NCI-H146 (cell line): ENCODE measurements around the gene CDH15.

Experiments used
- DNase-seq: peaks from one replicate; lab custom pipeline; 2025; lab: John Stamatoyannopoulos, UW

Gene CDH15, protein sequence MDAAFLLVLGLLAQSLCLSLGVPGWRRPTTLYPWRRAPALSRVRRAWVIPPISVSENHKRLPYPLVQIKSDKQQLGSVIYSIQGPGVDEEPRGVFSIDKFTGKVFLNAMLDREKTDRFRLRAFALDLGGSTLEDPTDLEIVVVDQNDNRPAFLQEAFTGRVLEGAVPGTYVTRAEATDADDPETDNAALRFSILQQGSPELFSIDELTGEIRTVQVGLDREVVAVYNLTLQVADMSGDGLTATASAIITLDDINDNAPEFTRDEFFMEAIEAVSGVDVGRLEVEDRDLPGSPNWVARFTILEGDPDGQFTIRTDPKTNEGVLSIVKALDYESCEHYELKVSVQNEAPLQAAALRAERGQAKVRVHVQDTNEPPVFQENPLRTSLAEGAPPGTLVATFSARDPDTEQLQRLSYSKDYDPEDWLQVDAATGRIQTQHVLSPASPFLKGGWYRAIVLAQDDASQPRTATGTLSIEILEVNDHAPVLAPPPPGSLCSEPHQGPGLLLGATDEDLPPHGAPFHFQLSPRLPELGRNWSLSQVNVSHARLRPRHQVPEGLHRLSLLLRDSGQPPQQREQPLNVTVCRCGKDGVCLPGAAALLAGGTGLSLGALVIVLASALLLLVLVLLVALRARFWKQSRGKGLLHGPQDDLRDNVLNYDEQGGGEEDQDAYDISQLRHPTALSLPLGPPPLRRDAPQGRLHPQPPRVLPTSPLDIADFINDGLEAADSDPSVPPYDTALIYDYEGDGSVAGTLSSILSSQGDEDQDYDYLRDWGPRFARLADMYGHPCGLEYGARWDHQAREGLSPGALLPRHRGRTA

DNA sequence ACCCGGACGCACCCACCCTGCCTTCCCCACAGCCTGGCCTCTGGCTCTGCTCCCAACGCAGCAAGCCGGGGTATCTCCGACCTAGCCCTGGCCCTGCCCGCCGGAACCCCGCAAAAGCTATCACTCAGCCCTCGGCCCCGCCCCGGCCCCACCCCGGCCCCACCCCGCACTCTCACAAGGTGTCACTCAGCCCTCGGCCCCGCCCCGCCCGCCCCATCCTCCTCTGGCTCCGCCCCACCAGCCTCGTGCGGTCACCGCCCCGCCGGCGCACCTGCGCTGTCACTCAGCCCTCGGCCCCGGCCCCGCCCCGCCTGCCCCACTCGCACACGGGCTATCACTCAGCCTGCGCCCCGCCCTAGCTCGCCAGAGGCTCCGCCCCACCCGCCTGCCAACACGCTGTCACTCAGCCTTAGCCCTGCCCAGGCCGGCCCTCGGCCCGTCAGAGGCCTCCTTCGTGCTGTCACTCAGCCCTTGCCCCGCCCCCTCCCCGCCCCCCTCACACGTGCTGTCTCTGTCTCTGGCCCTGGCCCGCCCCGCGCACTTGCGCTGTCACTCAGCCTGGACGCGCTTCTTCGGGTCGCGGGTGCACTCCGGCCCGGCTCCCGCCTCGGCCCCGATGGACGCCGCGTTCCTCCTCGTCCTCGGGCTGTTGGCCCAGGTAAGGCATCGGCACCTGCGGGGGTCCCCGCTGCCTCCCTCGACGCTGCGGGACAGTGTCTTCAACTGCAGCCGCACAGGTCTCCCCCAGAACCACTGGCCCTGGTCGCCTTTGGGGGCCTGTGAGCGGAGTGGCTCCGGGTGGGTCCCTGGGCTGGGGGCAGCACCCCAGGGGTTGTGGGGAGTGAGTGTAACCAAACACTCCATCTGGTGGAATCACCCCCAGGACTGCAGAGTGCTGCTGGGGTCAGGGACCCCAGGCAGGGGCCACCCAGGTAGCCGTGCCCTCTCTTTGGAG lies at the start of gene CDH15:
TSS of gene CDH15 (plus strand) at position 533 of the 955 bp plus-strand sequence. CDS start at position 617, 84 bp downstream.
- DNase-seq: peak; percentile 91

- peak; percentile 75 for DNase-seq
Measured at GRCh38 chr16:89122322-89122851, 49.2 kb upstream of the CDH15 start.

DNA sequence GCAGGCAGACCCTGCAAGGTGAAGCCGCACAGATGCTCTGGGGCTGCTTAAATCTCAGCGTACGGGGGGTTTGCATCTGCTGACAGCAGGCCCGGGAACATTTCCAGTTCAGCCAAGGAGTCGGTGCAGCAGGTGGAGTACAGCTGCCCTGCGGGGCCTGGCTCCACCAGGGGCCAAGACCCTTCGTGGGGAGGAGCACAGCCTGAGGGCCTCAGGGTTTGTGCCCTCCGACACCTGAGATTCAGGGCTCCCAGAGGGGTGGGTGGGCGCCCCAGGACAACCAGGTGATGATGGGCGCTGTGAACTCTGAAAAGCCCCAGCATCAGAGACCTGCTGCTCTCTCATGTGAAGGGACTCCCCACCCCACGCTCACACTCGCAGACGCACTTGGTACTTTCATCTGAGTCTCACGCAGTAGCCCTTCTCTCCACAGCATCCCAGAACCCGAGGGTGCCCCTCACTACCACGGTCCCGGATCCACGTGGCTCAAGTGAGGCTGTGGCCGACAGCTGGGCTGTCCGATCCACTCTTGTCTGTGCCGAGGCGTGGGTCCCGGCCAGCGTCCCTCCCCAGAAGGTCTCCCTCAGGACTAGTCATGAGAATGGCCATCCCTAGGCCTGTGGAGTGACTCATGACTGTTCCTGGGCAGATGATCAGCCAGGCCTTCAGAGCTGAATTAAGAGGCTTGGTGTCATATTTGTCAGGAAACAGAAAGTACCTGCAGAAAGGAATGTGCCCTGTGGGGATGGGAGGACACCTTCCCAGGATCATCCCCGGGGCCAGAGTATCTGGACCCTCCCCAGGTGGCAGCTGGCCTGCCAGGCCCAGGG lies 48.3 kb upstream of the CDH15 start:
- no peak for DNase-seq

DNA sequence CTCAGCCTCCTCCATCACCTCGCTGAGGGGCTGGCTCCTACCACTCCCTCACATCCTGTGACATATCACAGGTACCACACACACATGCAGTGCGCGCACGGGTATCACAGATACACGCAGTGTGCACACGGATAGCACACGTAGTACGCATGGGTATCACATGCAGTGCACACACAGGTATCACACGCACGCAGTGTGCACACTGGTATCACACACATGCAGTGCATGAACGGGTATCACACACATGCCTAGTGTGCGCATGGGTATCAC lies 47.8 kb upstream of the CDH15 start:
- no peak for DNase-seq

DNA sequence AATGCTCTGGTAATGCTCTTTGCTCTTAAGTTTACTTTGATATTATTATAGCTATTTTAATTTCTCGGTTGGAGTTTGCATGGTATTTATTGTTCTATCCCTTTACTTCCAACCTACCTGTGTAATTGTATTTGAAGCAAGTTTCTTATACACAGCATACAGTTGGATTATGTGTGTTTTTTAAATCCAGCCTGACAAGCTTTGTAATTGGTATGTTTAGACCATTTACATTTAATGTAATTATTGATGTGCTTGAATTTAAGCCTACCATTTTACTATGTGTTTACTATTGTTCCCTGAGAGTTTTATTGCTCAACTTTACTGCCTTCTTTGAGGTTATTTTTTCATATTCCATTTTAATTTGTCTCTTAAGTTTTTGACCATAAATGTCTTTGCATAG lies 42.2 kb upstream of the CDH15 start:
- DNase-seq: no peak

DNA sequence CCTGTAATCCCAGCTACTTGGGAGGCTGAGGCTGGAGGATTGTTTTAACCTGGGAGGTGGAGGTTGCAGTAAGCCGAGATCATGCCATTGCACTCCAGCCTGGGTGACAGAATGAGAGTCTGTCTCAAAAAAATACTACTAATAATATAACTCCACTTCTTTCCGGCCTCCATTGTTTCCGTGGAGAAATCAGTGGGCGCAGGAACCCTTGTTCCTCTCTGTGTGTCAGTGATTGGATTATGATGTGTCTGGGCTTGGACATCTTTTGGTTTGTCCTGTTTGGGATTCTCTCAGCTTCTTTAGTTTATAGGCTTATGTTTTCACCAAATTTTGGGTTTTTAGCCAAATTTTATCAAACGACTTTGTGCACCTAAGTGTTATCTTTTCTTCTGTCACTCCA lies 41.1 kb upstream of the CDH15 start:
- no peak for DNase-seq

GRCh38 chr16:89131783-89132182 lies 39.8 kb upstream of the CDH15 start:
- no peak for DNase-seq

GRCh38 chr16:89132194-89133005 lies 39.1 kb upstream of the CDH15 start:
- no peak for DNase-seq

GRCh38 chr16:89133457-89134127 lies 38.0 kb upstream of the CDH15 start:
- DNase-seq: no peak

DNA sequence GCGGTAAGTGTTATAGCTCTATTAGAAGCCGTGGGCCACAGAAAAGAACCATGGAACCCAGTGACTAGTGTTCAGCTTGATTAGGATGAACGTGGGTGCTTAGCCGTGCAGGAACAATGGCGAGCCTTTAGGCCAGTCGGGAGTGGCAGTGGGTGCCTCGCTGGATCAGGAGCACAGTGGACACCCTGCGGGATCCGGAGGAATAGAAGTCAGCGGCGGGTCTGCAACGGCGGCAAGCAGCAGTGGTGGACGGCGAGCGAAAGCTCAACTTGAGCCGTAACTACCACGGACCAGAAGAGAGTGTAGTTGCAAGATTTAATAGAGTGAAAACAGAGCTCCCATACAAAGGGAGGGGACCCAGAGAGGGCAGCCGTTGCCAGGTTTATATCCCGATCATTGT lies 37.3 kb upstream of the CDH15 start:
- DNase-seq: no peak

- no peak for DNase-seq
Measured at GRCh38 chr16:89135166-89135565, 36.4 kb upstream of the CDH15 start.

GRCh38 chr16:89135971-89136765 lies 35.4 kb upstream of the CDH15 start:
- DNase-seq: peak; percentile 65

DNA sequence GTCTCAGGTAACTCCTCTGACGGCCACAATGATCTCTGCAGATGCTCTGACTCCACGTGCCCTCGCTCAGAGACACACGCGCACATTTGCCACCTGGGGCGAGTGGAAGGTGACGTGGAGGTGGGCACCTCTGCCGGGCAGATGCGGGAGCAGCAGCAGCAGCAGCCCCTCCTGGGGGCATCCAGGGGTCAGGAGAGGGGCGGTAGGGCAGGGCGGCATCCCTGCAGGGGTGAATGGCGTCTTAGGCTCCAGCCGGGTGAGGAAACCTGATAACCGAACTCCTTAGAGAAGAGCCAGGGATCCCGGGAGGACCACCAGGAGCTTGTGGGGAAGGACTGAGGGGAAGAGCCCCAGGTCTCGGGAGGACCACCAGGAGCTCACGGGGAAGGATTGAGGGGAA lies 34.6 kb upstream of the CDH15 start:
- no peak for DNase-seq

DNA sequence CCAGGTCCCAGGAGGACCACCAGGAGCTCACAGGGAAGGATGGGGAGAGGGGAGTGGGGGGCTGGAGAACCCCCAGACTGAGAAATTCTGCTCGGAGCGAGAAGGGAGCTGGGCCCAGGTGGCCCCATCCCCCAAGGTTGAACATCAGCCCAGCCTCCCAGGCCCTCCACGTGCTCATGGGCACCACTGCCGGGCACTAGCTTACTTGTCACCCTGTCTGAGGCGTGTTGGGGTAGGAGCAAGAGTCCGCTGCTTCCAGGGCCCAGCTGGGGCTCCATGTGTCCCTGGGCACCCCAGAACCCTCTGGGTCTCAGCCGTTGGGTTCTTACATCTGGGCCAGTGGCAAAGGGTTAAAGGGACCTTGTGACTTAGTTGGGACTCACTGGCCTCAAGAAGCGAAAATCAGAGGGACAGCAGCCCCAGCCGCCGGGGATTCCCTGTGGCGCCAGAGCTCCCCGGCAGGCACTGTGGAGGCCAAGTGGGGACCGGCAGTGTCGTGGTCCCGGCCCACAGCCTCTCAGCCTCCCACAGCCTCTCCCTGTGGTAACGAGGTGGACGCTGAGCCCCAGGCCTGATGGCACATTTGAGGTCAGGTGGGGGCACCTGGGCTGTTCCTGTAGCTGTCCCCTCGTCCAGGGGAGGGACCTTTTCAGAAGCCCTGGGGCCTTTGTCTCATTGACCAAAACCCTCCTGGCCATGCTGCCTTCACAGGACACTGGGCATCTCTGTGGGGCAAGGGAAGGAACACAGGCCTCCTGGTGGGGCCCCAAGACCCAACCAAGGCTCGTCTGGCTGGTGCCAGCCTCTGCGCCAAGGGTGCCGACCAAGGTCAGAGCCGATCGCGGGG lies 33.7 kb upstream of the CDH15 start:
- no peak for DNase-seq

DNA sequence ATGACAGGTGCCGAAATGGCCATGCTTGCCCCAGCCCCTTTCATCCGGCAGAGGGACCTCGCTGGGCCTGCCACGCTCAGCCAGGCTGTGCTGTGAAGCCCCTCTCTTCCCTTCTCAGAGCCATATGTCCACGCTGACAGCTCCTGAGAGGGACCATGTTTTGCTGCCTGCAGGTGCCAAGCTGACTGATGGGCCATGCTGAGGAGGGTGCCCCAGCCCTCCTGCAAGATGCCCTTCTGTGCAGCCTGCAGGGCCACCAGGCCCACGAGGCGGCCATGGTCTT lies 33.1 kb upstream of the CDH15 start:
- DNase-seq: no peak

DNA sequence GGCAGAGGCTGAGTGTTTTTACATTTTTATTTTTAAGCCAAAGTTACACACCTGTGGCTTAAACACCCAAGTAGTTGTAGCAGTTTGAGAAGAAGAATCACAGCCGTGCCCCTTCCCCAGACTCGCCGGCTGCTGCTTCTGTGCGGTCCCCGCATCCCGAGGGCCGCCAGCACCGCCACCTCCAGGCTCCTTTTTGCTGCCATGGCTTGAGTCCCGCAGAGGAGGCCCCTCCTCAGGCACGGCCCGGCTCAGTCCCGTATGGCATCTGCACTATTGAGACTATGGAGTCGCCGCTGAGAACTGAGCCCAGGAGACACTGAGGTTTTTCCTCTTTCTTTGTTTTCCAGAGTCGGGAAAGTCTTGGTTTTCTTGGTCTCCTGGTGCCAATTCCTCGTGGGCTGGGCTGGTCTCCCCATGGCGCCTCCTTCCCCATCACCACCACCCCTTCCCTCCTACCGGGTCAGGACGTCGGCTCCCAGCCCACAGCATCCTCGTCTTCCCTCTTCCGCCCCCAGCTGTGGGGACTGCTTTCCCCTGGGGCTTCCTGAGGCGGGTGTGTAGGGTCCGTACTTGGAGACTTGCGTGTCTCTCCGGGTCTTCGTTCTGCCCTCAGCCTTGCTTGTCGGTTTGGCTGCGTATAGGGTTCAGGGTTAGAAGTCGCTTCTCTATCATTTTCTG lies 32.6 kb upstream of the CDH15 start:
- DNase-seq: no peak

DNA sequence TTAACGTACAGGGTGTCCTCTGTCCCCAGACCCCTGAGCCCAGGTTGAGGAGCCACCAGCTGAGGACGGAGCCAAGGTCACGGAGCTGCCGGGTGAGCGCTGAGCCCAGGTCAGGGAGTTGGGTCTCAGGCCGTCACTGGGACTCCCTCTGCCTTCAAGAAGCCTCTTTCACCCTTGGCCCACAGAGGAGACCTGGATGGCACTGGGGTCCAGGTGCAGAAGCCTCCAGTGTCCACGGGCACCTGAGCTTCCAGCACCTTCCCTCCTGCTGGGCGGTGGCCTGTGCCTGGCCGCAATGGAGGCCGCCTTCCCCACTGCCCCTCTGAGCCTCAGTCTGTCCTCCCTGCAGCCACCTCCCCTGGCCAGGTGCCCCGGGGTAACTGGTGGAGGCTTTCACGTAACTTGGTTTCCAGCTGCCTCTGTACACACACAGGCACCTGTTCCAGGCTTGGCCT lies 31.6 kb upstream of the CDH15 start:
- peak; percentile 7 for DNase-seq

DNA sequence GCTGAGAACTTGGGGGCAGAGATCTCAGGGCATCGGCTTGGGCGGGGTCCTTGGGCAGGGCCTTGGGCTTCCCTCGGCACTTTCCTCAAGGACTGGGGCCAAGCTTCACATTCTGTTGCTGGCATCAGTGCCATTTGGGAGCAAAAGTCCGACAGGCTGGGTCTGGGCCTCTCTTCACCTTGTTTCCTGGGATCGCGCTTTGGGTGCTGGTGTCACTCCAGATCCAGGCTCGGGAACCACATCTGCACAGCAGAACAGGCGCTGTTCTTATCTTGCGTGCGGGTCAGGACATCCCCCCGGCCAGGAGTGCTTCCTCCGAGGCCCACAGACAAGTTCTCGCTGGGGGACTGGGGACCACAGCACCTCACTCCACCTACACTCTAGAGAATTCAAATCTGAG lies 31.1 kb upstream of the CDH15 start:
- no peak for DNase-seq
